Pons (tissue), 1 donor: Measurements from ENCODE around the gene OTULINL.

Experiments
- DNase-seq: peaks from one replicate; pipeline ENCODE4 v3.0.0-alpha.2; 2016; ENCODE audit warnings: low spot score

Gene OTULINL

DNA sequence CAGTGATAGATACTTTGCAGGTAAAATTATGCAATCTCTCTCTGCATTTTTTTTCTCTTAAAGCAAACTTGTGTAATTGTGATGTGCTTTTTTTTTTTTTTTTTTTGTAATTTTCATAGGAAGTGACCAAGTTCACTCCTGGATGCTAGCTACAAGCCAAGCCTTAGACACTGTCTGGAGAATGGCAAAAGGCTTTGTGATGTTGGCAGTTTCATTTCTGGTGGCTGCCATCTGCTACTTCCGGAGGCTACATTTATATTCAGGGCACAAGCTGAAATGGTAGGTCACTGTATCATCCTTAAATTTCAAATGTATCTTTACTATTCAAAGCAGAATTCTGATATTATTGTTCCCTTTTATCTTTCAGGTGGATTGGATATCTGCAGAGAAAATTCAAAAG is 19.3 kb downstream of the OTULINL start:
- DNase-seq, result no peak

DNA sequence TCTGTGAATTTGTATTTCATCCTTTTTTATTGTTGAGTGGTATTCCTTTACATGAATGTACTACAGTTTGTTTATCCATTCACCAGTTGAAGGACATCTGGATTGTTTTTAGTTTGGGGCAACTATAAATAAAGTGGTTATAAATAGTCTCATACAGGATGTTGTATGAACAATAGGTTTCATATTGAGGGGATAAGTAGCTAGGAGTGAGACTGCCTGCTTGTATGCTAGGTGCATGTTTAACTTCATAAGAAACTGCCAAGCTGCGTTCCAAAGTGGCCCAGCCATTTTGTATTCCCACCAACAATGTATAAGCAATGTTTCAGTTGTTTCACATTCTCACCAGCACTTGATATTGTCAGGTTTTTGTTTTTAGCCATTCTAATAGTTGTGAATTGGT is 21.5 kb downstream of the OTULINL start:
- DNase-seq, result no peak

DNA sequence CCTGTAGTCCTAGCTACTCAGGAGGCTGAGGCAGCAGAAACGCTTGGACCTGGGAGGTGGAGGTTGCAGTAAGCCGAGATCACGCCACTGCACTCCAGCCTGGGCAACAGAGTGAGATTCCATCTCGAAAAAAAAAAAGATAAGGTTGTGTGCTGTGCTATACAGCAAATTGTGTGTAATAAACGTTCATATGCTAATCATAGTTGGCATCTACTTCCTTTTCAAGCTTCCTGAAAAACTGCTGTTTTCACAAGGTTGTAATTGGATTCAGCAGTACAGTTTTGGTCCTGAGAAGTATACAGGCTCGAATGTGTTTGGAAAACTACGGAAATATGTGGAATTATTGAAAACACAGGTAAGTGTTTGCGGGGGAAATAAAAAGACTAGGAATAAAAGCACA is 25.5 kb downstream of the OTULINL start:
- DNase-seq, result no peak

DNA sequence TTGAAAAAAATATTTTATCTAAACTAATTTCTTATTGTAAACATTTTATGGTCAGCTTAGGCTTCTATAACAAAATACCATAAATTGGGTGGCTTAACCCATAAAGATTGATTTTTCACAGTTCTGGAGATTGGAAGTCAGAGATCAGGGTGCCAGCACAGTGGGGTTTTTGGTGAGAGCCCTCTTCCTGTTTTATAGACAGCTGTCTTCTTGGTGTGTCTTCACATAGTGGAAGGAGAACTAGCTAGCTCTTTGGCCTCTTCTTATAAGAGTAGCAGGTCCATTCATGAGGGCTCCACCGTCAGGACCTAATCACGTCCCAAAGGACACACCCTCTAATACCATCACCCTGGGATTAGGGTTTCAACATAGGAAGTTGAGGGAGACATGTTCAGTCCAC is 26.6 kb downstream of the OTULINL start:
- DNase-seq, result no peak

DNA sequence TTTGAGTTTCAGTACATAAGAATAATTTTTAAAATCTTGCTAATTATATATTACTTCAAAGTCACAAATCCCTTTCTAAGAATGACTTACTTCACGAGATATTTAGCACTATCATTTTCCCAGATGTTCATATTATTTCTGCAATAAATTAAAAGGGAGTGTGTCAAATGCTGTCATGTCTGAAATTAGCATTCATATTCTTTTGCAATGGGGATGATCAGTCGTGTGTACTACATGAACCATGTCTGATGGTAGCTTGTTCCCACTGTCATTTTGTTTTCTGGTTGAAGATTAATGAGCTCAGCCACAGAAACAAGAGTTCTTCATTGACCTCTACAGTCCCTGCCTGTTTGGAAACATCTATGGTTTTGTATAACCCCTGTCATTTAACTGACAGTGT is 30.1 kb downstream of the OTULINL start:
- DNase-seq, result no peak

DNA sequence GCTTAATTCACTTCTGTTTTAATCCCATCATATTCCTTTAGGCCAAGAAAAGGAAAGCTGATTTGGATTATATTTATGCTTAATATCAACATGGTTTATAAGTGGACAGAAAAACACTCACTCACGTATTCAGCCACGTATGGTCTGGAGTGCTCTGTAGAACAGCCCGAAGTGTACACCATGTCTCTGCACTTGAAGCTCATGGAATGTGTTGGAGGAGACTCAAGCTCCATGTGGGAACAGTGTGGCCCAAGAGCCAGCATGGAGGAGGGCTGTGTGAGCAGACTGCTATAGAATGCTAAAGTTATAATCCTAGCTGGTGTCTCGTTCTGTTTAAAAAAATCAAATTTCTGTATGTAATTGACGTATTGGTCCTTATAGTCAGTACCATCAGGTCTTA is 32.9 kb downstream of the OTULINL start:
- DNase-seq, result no peak

DNA sequence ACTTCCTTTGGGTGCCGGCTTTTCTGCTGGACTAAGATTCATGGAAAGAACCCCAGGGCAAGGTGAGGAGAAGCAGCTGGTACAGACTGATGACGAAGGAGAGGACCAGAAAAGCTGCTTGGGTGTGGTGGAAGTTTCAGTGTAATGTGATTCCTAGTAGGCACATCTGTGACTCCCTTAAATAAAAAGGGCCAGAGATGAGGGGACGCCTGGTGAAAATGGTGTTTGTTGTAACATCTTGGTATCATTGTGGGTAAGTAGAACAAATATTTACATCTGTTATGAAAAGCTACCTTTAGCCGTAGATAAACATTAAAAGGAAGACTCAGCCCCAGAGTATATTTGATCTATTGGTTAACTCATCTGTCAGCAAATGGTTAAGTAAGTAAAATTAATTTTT is 33.8 kb downstream of the OTULINL start:
- no peak for DNase-seq

DNA sequence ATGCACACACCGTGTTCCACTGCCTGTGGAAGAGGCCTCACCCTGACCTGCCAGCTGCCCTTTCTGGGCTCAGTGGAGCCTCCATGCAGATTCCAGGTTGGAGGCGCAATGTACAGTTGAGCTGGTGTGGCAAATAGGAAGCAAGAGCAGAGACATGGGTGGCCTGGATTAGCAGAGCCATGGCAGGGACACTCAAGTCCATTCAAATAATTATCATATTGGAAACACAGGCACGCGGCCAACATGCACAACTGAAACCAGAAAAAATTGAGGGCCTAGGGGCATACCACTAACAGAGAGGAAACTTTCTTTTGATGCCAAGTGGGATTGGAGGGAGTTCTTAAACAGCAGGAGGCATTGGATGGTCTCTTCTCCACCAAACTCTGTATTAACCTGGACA is 35.8 kb downstream of the OTULINL start:
- no peak for DNase-seq

DNA sequence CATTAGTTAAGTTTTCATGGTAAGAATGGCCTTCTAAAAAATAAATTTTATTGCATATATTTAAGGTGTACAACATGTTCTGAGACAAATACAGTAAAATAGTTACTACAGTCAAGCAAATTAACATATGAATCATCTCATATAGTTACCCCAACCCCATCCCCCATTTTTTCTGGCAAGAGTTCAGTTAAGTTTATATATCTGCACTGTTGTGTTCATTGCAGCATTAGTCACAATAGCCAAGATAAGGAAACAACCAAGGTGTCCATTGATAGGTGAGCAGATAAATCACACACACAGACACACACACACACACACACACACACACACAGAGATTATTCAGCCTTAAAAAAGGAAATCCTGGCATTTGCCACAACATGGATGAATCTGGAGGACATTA is 45.7 kb downstream of the OTULINL start:
- DNase-seq, result no peak

DNA sequence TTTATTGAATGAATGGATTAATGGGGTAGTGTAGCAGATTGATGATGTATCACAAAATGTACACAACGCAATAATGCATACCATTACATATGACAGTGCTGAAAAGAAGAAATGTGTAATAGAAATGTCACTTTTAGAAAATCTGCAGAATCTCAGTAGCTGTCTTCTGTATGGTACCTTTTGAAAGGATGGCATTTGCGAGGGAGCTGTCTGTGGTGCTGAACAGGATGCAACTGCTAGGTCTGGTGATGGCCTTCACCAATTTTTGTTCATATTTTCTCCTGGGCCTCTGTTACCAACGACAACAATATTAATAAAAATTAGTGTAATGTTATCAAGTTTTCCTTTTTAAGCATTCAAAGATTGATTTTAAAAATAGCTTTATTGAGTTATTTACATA is 46.8 kb downstream of the OTULINL start:
- no peak for DNase-seq

DNA sequence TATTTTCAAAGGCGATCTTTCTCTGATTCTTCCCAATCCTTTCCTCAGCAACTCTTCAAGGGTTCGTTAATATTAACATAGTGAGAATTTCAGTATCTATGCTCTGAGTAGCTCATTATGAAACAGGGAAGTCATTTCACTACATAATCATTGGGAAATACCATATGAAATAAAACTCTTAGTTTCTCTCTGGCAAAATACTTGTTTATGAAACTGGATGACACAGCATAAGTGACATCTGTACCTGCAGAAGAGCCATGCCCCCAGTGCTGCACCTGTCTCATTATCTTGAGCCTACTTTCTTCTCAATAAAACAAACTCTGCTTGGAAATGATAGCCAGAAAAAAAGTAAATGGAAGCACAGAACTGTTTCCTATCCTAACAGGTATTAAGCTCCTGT is 49.1 kb downstream of the OTULINL start:
- no peak for DNase-seq

DNA sequence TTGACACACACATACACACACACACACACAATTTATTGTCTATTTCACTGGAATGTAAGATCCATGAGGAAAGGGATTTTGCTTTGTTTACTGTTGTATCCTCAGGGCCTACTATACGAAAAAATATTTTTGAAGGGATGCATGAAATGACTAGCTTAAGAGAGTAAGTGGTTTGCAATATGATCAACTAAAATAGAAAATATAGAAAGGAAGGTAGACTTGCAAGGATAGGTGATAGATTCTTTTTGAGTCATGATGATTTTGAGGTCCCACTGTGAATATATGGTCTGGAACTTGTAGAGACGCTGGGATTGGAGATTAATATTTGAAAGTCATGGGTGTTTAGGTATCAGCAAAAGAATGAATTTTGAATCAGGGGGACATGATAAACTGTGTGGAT is 54.1 kb downstream of the OTULINL start:
- DNase-seq, result no peak

DNA sequence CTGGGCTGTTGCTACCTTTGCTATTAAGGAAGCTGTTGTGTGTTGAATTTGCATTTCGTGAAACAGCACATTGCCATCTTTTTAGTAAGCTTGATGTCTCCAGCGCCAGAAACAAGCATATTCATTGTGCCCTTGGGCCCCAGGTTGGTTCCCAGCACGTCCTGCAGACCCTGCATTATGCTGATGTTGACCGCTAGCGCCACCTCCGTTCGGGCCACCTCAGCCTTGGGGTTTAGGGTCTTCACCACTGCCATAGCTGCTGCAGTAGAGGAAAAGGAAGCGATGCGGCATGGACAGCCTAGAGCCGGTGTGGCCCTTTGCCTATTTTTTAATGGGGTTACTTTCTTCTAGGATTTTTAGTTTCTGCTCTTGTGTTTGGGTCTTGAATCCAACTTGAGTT is 59.2 kb downstream of the OTULINL start:
- no peak for DNase-seq

DNA sequence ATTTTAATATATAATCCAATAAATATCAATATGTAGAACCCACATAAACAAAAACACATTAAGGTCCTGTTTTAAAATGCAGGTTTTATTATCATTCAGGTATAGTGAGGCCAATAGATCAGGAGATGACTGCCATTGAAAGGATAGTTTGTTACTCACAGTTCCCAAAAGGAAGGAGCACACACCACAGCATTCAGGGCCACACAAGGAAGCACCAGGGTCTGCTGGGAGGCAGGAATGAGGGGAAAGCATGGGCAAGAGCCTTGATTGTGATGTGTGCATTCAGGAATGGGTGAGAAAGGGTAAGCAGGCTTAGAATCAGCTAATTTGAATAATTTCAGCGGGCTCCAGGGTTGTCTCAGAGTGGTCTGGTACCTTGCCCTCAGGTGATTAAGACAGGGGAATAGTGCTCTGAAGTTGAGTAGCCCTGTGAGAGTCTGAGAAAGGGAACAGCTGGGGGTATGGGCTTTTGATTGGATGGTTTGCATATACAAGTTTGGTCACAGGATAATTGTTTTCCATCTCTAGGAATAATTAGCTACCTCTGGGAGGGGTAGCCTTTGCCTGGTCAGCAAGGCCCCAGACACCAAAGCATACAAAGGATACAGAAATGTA is 63.1 kb downstream of the OTULINL start:
- no peak for DNase-seq

DNA sequence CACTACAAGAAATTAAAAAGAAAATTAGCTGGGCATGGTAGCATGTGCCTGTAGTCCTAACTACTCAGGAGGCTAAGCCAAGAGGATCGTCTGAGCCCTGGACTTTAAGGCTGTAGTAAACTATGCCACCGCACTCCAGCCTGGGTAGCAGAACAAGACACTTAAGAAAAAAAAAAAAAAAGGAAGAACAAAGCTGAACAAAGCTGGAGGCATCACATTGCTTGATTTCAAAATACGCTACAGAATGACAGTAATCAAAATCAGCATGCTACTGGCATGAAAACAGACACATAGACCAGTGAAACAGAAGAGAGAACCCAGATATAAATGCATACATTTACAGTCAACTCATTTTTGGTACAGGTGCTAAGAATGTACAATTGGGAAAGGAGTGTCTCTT is 68.5 kb downstream of the OTULINL start:
- DNase-seq, result no peak

DNA sequence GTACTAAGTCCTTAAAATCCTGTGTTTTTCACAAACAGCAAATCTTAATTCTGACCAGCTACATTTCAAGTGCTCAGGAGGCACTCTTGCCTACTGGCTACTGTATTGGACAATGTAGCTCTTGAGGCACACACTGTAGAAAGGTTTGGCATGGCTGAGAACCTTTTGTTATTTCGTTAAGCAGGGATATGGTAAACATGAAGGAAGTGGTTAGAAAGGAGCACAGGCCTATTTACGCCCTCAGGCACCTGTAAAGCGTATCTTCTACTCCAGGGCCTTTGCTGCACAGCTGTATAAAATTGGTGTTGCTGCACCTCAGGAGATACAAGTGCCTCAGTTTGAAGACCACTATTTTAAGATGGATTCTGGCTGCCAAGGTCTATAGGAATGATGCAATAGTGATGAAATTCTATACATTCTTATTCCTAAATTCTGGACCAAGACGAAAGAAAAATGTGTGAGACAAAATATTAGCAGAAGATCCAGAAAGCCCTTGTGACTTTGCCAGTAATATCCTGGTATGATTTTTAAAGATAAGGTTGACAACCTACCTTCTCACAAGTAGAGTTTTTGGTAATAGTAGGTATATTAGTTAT is 73.7 kb downstream of the OTULINL start:
- DNase-seq, result no peak

DNA sequence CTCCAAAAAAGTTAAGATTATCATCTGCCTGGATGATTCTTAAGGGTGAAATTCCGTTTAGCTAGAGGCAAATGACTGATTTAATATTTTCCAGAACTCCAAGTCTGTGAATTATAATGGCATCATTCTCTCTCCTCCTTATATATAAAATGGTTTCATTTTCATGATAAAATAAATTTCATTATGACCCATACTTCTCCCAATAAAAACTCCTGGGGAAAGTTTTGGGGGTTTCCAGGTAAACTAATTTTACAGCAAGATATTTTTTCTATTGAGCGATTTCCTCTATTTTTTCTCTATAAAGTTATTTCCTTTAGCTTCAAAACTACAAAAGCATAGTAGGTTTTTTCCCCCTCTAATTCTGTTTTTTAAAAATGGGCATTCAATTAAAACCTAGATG is 75.3 kb downstream of the OTULINL start:
- no peak for DNase-seq

DNA sequence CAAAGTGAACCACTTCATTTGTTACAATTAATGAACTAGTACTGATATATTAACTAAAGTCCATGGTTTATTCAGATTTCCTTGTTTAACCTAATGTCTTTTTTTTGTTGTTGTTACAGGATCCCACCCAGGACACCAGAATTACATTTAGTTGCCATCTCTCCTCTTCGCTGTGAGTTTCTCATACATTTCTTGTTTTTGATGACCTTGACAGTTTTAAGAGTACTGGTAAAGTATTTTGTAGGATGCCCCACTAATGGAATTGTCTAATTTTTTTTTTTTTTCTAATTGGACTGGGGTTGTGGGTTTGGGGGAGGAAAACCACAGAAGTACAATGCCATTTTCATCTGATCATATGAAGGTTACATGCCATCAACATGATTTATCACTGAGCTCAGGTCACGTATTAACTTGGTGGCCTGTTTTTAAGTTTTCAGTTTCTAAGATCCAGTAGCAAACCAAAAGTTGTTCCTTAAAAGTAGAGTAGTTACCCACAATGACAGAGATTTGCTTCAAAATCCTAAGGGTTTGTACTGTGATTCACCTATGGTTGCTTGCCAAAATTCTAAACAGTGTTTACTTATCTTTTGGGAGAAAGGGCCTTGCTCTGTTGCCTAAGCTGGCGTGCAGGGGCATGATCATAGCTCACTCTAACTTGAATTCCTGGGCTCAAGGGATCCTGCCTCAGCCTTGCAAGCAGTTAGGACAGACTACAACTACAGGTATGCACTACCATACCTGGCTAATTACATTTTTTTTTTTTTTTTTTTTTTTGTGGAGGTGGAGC is 78.4 kb downstream of the OTULINL start:
- DNase-seq, result no peak

DNA sequence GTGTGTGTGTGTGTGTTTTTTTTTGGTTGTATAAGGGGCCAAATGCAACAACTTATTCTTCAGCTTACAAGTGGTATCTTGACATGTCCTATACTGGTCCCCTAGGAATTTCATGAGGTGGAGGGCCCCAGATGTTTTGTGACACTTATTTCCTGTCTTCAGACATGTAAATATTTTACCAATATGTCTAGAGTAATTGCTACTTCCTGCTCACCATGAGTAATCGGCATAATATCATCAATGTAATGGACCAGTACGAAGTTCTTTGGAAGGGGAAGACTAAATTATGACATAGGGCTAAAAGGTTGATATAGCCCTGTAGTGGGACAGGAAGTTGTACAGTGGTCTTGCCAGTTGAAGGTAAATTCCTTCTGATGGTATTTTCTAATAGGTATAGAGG is 79.2 kb downstream of the OTULINL start:
- DNase-seq, result no peak
